GM21447 (cell line): ENCODE data around the gene ERVW-1.

Source experiments
- ATAC-seq: cut with Tn5 transposase; IDR thresholded peaks from one replicate; pipeline ENCODE4 v1.9.1; 2021; ENCODE audit not compliant: unreplicated experiment

Gene ERVW-1

GRCh38 chr7:92432299-92432946, 45.3 kb downstream of the ERVW-1 start:
- no peak for ATAC-seq

- ATAC-seq: no peak
These were observed 50.6 kb downstream of the ERVW-1 start for GRCh38 chr7:92427193-92427592.

- no peak for ATAC-seq
These were observed 52.3 kb downstream of the ERVW-1 start for GRCh38 chr7:92425311-92425947.

GRCh38 chr7:92423710-92424131, 54.0 kb downstream of the ERVW-1 start:
- ATAC-seq: no peak

GRCh38 chr7:92422926-92423325, 54.8 kb downstream of the ERVW-1 start:
- no peak for ATAC-seq

GRCh38 chr7:92421676-92422435, 55.9 kb downstream of the ERVW-1 start:
- ATAC-seq: no peak
